GM10266 (cell line): ENCODE results near the gene RHOG.
"Not testable (repeated sequence)": the region's sequence is repeated elsewhere in the genome, so short reads cannot be mapped to it uniquely, and the experiment has no call there.

Source experiments
- DNase-seq: peaks from one replicate; pipeline ENCODE4 v3.0.0; 2012; ENCODE audit errors: extremely low spot score
- TF ChIP-seq, protein P1 (sequence below): IDR thresholded peaks from 2 replicates; pipeline ENCODE4 v1.5.1; 2012; ENCODE audit warnings: mild to moderate bottlenecking, low read depth; ENCODE audit not compliant: control insufficient read depth, insufficient read depth; ENCODE audit errors: missing control alignments

The RHOG gene

DNA sequence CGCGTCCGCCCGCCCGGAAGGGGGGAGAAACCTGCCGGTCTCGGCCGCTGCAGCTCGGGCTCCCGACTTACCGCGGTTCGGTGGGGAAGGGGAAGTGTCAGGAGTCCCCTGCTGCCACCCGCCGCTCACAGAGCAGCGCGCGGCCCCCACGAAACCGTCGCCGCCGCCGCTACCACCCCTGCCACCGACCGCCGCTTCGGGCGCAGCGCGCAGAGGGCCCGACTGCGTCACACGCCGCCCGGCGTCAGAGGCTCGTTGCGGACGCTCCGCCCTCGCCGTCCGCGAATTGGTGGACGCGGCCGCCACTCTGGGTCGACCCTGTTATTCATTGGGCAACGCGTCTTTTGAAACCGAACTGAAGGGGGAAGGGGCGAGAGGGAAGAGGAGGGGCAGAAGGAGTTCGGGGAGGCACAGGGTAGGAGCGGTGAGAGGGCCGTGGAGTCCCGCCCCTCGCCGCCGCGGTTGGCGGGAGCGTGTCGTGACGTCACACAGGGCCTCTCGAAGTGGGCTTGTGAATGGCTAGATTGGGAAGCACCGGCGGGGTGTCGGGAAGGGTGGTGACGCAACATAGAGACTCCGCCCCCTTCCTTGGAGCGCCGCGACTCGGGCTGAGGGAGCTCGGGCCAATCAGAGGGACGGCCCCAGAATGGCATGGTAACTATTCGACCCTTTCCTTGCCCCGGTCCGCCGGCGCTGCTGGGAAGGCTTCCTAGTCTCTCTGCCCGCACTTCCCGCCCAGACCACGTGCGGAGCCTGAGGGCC is 43.2 kb downstream of the RHOG start, which contains the start of gene NUP98:
Gene NUP98, minus strand, starts transcription at position 226 of the 762 bp plus-strand sequence. CDS start 15,437 bp downstream, outside the sequence.
- TF ChIP-seq, protein P1, sequence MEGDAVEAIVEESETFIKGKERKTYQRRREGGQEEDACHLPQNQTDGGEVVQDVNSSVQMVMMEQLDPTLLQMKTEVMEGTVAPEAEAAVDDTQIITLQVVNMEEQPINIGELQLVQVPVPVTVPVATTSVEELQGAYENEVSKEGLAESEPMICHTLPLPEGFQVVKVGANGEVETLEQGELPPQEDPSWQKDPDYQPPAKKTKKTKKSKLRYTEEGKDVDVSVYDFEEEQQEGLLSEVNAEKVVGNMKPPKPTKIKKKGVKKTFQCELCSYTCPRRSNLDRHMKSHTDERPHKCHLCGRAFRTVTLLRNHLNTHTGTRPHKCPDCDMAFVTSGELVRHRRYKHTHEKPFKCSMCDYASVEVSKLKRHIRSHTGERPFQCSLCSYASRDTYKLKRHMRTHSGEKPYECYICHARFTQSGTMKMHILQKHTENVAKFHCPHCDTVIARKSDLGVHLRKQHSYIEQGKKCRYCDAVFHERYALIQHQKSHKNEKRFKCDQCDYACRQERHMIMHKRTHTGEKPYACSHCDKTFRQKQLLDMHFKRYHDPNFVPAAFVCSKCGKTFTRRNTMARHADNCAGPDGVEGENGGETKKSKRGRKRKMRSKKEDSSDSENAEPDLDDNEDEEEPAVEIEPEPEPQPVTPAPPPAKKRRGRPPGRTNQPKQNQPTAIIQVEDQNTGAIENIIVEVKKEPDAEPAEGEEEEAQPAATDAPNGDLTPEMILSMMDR: no peak
- DNase-seq: peak; percentile 98

DNA sequence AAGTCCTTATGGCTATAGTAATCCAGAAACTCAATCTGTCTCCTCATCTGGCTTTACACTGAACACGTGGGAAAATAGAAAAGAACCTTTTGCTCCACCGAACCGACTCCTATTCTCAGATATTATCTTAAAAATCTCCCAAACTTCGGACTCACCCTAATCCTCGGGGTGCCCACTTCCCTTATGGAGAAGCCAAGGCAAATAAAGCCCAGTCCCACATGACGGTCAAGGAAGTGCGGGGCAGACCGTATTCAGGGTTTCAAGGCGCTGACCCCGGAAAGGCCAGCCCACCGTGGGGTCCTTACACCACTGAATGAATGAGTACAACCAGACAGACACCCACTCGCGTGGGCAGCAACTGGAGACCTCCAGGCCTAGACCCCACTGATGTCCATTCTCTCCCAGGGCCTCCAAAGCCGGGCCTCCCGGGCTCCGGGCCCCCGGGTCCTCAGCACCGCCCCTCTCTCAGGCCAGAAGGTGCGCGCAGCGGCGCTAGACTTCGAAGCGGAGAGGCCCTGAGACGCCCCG is 43.9 kb downstream of the RHOG start:
- TF ChIP-seq, protein P1: no peak
- DNase-seq: no peak

GRCh38 chr11:3796346-3796745 is 44.4 kb downstream of the RHOG start:
- no peak for DNase-seq
- TF ChIP-seq, protein P1: no peak

DNA sequence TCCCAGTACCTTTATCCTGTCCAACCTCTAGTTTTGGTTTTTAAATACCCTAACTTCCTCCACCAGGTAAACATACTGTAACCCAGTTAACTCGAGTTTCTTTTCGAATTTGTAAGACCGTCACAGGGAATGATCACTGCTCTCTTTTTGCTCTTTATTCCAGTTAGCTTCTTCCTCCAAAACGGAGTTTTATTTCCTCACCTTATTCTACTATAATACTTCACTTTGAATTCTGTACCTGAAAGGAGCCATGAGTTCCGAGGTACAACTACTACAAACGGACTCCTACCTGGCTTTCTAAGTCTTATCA is 44.8 kb downstream of the RHOG start:
- DNase-seq: no peak
- TF ChIP-seq, protein P1: no peak

- DNase-seq: no peak
- TF ChIP-seq, protein P1: no peak
These were observed 45.4 kb downstream of the RHOG start for GRCh38 chr11:3795131-3796001.

DNA sequence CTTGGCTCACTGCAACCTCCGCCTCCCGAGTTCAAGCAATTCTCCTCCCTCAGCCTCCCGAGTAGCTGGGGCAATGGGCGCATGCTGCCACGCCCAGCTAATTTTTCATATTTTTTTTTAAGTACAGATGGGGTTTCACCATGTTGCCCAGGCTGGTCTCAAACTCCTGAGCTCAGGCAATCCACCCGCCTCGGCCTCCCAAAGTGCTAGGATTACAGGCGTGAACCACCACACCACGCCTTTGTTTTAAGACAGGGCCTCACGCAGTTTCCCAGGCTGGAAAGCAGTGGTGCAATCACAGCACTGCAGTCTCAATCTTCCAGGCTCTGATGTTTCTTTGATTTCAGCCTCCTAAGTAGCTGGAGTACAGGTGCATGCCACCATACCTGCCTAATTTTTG is 46.4 kb downstream of the RHOG start:
- not testable (repeated sequence) for DNase-seq

DNA sequence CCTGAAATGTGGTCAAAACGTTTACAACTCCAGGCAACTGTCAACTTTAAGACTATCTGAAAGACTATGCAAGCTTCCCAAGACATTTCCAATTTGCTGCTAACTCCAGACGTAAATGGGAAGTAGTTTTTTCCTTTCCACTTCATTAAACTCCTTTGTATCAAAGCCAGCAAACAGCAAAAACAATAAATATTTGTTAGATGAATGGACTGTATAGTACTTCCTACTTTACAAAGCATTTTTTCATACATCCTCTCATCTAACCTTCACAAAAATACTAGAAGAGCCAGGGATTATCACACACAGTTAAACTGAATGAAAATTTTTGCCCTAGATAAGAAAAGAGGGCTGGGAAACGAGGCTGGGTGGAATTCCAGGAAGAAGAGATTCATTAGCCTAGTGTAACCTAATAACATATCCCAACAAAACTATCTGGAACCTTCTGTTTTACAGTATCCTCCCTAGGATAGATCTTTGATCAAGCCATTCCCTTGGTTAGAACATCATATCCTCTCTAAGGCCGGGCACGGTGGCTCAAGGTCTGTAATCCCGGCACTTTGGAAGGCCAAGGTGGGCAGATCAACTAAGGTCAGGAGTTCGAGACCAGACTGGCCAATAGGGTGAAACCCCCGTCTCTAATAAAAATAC is 53.9 kb downstream of the RHOG start:
- DNase-seq: no peak
- TF ChIP-seq, protein P1: no peak
